ENCODE data around the gene SFTA2.
"Not testable (repeated sequence)": the region's sequence is repeated elsewhere in the genome, so short reads cannot be mapped to it uniquely, and the experiment has no call there.

SFTA2 gene

DNA sequence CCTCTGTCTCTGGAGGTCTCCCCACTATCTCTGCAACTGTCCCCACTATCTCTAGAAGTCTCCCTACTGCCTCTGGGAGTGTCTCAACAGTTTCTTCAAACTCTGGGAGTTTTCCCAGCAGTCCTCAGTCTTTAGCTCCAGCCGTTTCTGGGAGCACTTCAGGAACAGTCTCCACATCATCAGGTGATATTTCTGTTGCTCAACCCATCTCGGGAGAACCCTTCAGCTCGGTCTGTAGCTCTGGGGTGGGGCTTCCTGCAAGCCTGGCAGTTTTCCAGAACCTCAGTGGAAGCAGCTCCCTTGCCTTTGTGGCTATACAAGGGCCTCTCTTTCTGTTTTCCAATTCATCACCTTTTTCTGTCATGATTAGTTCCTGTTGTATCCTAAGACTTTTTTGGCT is 3.0 kb upstream of the SFTA2 start:
- Histone ChIP-seq H3K4me3 (replicated peaks; ENCODE audit: low read depth, low read length) (no peak overlapping the region), H3K36me3 (ENCODE audit: control insufficient read depth, insufficient read depth, low read length) (no peaks in the 10 kb centered on the region), H3K27me3 (replicated peaks; ENCODE audit: control insufficient read depth, insufficient read depth, low read length) (no peaks in the 10 kb centered on the region; the same call in 1 of the 2 replicates)
- DNase-seq (ENCODE audit: extremely low read depth, insufficient read length): no peak
- no peak for TF ChIP-seq CTCF (IDR thresholded peaks at IDR 0.05; ENCODE audit: insufficient read depth, low read length, poor library complexity, severe bottlenecking)

- H3K4me3 ChIP-seq (replicated peaks; ENCODE audit: low read depth, low read length): no peak overlapping the region
- H3K27me3 ChIP-seq (replicated peaks; ENCODE audit: control insufficient read depth, insufficient read depth, low read length): no peaks in the 10 kb centered on the region
- DNase-seq (ENCODE audit: extremely low read depth, insufficient read length): no peak
- no peak for TF ChIP-seq CTCF (IDR thresholded peaks at IDR 0.05; ENCODE audit: insufficient read depth, low read length, poor library complexity, severe bottlenecking)
- no peaks in the 10 kb centered on the region; the same call in 1 of the 2 replicates for H3K36me3 ChIP-seq (ENCODE audit: control insufficient read depth, insufficient read depth, low read length)
Observed at GRCh38 chr6:30932665-30933365, 845 bp upstream of the SFTA2 start.

- peaks cover 5% of the 10 kb centered on the region for H3K36me3 ChIP-seq (ENCODE audit: control insufficient read depth, insufficient read depth, low read length)
- DNase-seq (ENCODE audit: extremely low read depth, insufficient read length): no peak
- TF ChIP-seq CTCF (IDR thresholded peaks at IDR 0.05; ENCODE audit: insufficient read depth, low read length, poor library complexity, severe bottlenecking): no peak
- H3K27me3 ChIP-seq (replicated peaks; ENCODE audit: control insufficient read depth, insufficient read depth, low read length): no peaks in the 10 kb centered on the region
- no peak overlapping the region for H3K4me3 ChIP-seq (replicated peaks; ENCODE audit: low read depth, low read length)
Observed at GRCh38 chr6:30931272-30931671, 698 bp downstream of the SFTA2 start.

DNA sequence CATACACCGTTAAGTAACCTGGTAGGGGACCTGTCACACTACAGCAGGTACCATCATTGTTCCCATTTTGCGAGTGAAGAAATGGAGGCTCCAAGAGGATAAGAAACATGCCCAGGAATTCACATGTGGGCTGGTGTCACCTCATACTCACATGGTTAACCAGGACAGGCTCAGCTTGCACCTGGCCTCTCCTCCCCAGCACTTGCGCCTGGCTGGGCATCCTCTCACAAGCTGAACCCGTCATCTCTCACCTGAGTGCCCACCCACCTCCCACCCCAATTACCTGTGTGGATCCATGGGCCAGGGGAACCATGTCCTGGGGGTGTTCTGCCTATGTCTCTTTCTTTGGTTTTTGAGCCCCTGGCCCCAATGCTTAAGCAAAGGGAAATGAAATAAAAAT is 1.5 kb downstream of the SFTA2 start:
- no peaks in the 10 kb centered on the region for H3K27me3 ChIP-seq (replicated peaks; ENCODE audit: control insufficient read depth, insufficient read depth, low read length)
- no peak for DNase-seq (ENCODE audit: extremely low read depth, insufficient read length)
- no peak overlapping the region for H3K4me3 ChIP-seq (replicated peaks; ENCODE audit: low read depth, low read length)
- peaks cover 11% of the 10 kb centered on the region for H3K36me3 ChIP-seq (ENCODE audit: control insufficient read depth, insufficient read depth, low read length)
- no peak for TF ChIP-seq CTCF (IDR thresholded peaks at IDR 0.05; ENCODE audit: insufficient read depth, low read length, poor library complexity, severe bottlenecking)

GRCh38 chr6:30928677-30929076 is 3.3 kb downstream of the SFTA2 start:
- Histone ChIP-seq H3K27me3 (replicated peaks; ENCODE audit: control insufficient read depth, insufficient read depth, low read length) (no peaks in the 10 kb centered on the region), H3K4me3 (replicated peaks; ENCODE audit: low read depth, low read length) (no peak overlapping the region), H3K36me3 (ENCODE audit: control insufficient read depth, insufficient read depth, low read length) (peaks cover 16% of the 10 kb centered on the region)
- TF ChIP-seq CTCF (IDR thresholded peaks at IDR 0.05; ENCODE audit: insufficient read depth, low read length, poor library complexity, severe bottlenecking): no peak
- no peak for DNase-seq (ENCODE audit: extremely low read depth, insufficient read length)

DNA sequence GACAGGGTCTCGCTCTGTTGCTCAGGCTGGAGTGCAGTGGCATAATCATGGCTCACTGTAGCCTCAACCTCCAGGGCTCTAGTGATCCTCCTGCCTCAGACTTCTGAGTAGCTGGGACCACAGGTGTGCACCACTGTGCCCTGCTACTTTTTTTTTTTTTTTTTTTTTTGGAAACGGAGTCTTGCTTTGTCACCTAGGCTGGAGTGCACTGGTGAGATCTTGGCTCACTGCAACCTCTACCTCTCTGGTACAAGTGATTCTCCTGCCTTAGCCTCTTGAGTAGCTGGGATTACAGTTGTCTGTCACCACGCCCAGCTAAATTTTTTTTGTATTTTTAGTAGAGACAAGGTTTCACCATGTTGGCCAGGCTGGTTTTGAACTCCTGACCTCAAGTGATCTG is 4.9 kb downstream of the SFTA2 start:
- not testable (repeated sequence) for DNase-seq (ENCODE audit: extremely low read depth, insufficient read length); H3K27me3 ChIP-seq (replicated peaks; ENCODE audit: control insufficient read depth, insufficient read depth, low read length); H3K4me3 ChIP-seq (replicated peaks; ENCODE audit: low read depth, low read length)
- peaks cover 26% of the 10 kb centered on the region for H3K36me3 ChIP-seq (ENCODE audit: control insufficient read depth, insufficient read depth, low read length)

Data from GM06990 (cell line).